ENCODE results near the gene GEMIN8. TPM values are rescaled to one million over a fixed set of nuclear protein-coding genes. Genes with fewer than 3 reads are reported as not detected.

GEMIN8 gene
- total RNA-seq, 1 donor, result 17.0 TPM

GRCh38 chrX:14051416-14051815 lies 21.7 kb upstream of the GEMIN8 start:
- no peaks in the 10 kb centered on the region for H3K9me3 ChIP-seq (ENCODE audit: low read depth, low read length)
- H3K79me2 ChIP-seq (ENCODE audit: insufficient read depth, low read length), result no peaks in the 10 kb centered on the region
- no peak for DNase-seq (ENCODE audit: insufficient read length, low spot score, missing footprints)
- H3K27ac ChIP-seq (ENCODE audit: low read depth, low read length), result no peak overlapping the region
- H3K27me3 ChIP-seq (ENCODE audit: insufficient read depth, low read length), result peaks cover 5% of the 10 kb centered on the region
- peak; percentile 17 for TF ChIP-seq CTCF (IDR thresholded peaks at IDR 0.05; ENCODE audit: extremely low read depth, low read depth, low read length)
- no peaks in the 10 kb centered on the region for H3K36me3 ChIP-seq (ENCODE audit: insufficient read depth, low read length)
- H2AFZ ChIP-seq (ENCODE audit: low read length), result peak overlapping the region; percentile 53
- no peak overlapping the region for H3K4me3 ChIP-seq (ENCODE audit: insufficient read depth, low read length)
- no peaks in the 10 kb centered on the region for H4K20me1 ChIP-seq (ENCODE audit: insufficient read depth, low read length)
- peaks cover 6% of the 10 kb centered on the region for H3K4me1 ChIP-seq (ENCODE audit: insufficient read depth, low read length)
- no peak overlapping the region for H3K4me2 ChIP-seq (ENCODE audit: insufficient read depth, low read length)

GRCh38 chrX:14050709-14051108 lies 21.0 kb upstream of the GEMIN8 start:
- H3K27ac ChIP-seq (ENCODE audit: low read depth, low read length), result no peak overlapping the region
- H3K4me2 ChIP-seq (ENCODE audit: insufficient read depth, low read length), result peak overlapping the region; percentile 41
- no peak for DNase-seq (ENCODE audit: insufficient read length, low spot score, missing footprints)

GRCh38 chrX:14043209-14043608 lies 13.5 kb upstream of the GEMIN8 start:
- no peak for TF ChIP-seq CTCF (IDR thresholded peaks at IDR 0.05; ENCODE audit: extremely low read depth, low read depth, low read length)
- Histone ChIP-seq H3K4me2 (ENCODE audit: insufficient read depth, low read length) (no peak overlapping the region), H3K9me3 (ENCODE audit: low read depth, low read length) (no peaks in the 10 kb centered on the region), H3K4me3 (ENCODE audit: insufficient read depth, low read length) (no peak overlapping the region), H3K4me1 (ENCODE audit: insufficient read depth, low read length) (no peaks in the 10 kb centered on the region), H2AFZ (ENCODE audit: low read length) (no peak overlapping the region), H3K27me3 (ENCODE audit: insufficient read depth, low read length) (peaks cover 5% of the 10 kb centered on the region), H4K20me1 (ENCODE audit: insufficient read depth, low read length) (no peaks in the 10 kb centered on the region), H3K27ac (ENCODE audit: low read depth, low read length) (no peak overlapping the region), H3K79me2 (ENCODE audit: insufficient read depth, low read length) (no peaks in the 10 kb centered on the region), H3K36me3 (ENCODE audit: insufficient read depth, low read length) (no peaks in the 10 kb centered on the region)
- DNase-seq (ENCODE audit: insufficient read length, low spot score, missing footprints), result no peak

More at GRCh38 chrX:14050709-14051108, 21.0 kb upstream of the GEMIN8 start:
- no peak overlapping the region for H3K4me3 ChIP-seq (ENCODE audit: insufficient read depth, low read length)
- TF ChIP-seq CTCF (IDR thresholded peaks at IDR 0.05; ENCODE audit: extremely low read depth, low read depth, low read length), result no peak
- H4K20me1 ChIP-seq (ENCODE audit: insufficient read depth, low read length), result no peaks in the 10 kb centered on the region
- no peaks in the 10 kb centered on the region for H3K79me2 ChIP-seq (ENCODE audit: insufficient read depth, low read length)
- H3K36me3 ChIP-seq (ENCODE audit: insufficient read depth, low read length), result no peaks in the 10 kb centered on the region
- H3K4me1 ChIP-seq (ENCODE audit: insufficient read depth, low read length), result peaks cover 6% of the 10 kb centered on the region
- H2AFZ ChIP-seq (ENCODE audit: low read length), result no peak overlapping the region
- H3K9me3 ChIP-seq (ENCODE audit: low read depth, low read length), result no peaks in the 10 kb centered on the region
- peaks cover 5% of the 10 kb centered on the region for H3K27me3 ChIP-seq (ENCODE audit: insufficient read depth, low read length)

- Histone ChIP-seq H3K79me2 (ENCODE audit: insufficient read depth, low read length) (no peaks in the 10 kb centered on the region), H3K9me3 (ENCODE audit: low read depth, low read length) (no peaks in the 10 kb centered on the region), H3K4me3 (ENCODE audit: insufficient read depth, low read length) (no peak overlapping the region), H3K4me1 (ENCODE audit: insufficient read depth, low read length) (no peaks in the 10 kb centered on the region), H4K20me1 (ENCODE audit: insufficient read depth, low read length) (no peaks in the 10 kb centered on the region), H2AFZ (ENCODE audit: low read length) (no peak overlapping the region), H3K36me3 (ENCODE audit: insufficient read depth, low read length) (no peaks in the 10 kb centered on the region), H3K4me2 (ENCODE audit: insufficient read depth, low read length) (no peak overlapping the region), H3K27me3 (ENCODE audit: insufficient read depth, low read length) (no peaks in the 10 kb centered on the region), H3K27ac (ENCODE audit: low read depth, low read length) (no peak overlapping the region)
- DNase-seq (ENCODE audit: insufficient read length, low spot score, missing footprints), result peak; percentile 67
- peak; percentile 68 for TF ChIP-seq CTCF (IDR thresholded peaks at IDR 0.05; ENCODE audit: extremely low read depth, low read depth, low read length)
These were observed 9.7 kb upstream of the GEMIN8 start for GRCh38 chrX:14039344-14039743.
